ENCODE results near the gene CIZ1. TPM values are rescaled to one million over a fixed set of nuclear protein-coding genes. Genes with fewer than 3 reads are reported as not detected.

CIZ1 gene
- polyA plus RNA-seq, 1 of the 3 experiments (the other 2 are of a cell fraction), result 37.0 TPM

DNA sequence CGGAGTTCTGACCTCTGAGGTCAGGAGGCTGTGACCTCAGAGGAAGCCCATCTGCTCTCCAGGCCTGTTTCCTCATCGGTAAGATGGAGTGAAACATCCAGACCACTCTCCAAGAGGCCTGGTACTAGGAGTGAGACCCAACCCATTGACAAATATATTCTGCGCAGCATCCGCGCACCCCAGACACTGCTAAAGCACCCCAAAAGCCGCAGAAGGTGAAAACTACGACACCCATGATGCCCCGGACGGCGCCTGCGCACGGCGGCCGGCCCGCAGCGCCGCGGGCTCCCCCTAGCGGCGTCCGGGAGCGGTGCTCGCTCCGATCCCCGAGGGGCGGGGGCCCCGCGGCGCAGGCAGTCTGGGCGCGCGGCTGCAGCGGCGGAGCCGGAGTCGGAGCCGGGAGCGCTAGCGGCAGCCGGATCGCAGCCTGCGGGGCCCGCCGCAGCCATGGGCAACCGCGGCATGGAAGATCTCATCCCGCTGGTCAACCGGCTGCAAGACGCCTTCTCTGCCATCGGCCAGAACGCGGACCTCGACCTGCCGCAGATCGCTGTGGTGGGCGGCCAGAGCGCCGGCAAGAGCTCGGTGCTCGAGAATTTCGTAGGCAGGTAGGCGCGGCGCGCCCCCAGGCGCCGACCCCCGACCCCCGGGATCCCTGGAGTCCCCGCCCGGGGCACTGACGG, 11.8 kb upstream of the CIZ1 start, which contains the start of gene DNM1:
Gene DNM1, plus strand, starts transcription at position 356 of the 683 bp plus-strand sequence. Its CDS starts 92 bp downstream, at position 448.
- Histone ChIP-seq H3K9ac (peak within 1 kb of the TSS; percentile 72), H3K27ac (ENCODE audit: low read depth in 2 of 2, low read length in 1 of 2) (peak within 1 kb of the TSS; percentile 48 to 84; a peak in 3 of 4 replicates), H3K4me1 (ENCODE audit: control insufficient read depth in 1 of 2, insufficient read depth in 2 of 2, low read depth in 1 of 2, low read length in 1 of 2) (peaks cover 0 to 20% of the 10 kb centered on the region in 2 experiments; a peak in 1 of 4 replicates), H3K9me3 (no peaks in the 10 kb centered on the region), H3K36me3 (replicated peaks in 1 of 2; ENCODE audit: control insufficient read depth in 1 of 2, insufficient read depth in 2 of 2, low read length in 1 of 2) (no peaks in the 10 kb centered on the region), H3K4me2 (peak within 1 kb of the TSS; percentile 90), H3K9me2 (no peaks in the 10 kb centered on the region), H4K20me1 (ENCODE audit: insufficient read depth) (no peaks in the 10 kb centered on the region), H3K79me2 (ENCODE audit: insufficient read depth) (peaks cover 24% of the 10 kb centered on the region), H3K4me3 (ENCODE audit: low read depth in 2 of 2, low read length in 1 of 2) (peak within 1 kb of the TSS; percentile 64 to 76), H2AFZ (ENCODE audit: low read depth) (peak within 1 kb of the TSS; percentile 67), H3F3A (replicated peaks; ENCODE audit: insufficient read depth) (peaks cover 16% of the 10 kb centered on the region), H3K27me3 (ENCODE audit: insufficient read depth) (no peaks in the 10 kb centered on the region)
- ChIA-PET CTCF (interaction anchor here (0.6 to 2.7 kb wide), 13 partner anchors 8 to 202 kb away, joined by 3 to 10 read pairs (median 5); no protein-coding TSS in a partner anchor), POLR2A (interaction anchor here (1.0 kb wide), 2 partner anchors 10 to 42 kb away, joined by 3 to 4 read pairs; no protein-coding TSS in a partner anchor)
- TF ChIP-seq NFIC (IDR thresholded peaks at IDR 0.05; ENCODE audit: borderline replicate concordance), result no peak
- TF ChIP-seq CHD2 (IDR thresholded peaks at IDR 0.05; ENCODE audit: low read length, partially characterized antibody), result peak; percentile 49
- no peak for TF ChIP-seq FOSL2 (IDR thresholded peaks at IDR 0.05; ENCODE audit: borderline replicate concordance, low read depth)
- peak; percentile 41; the same call in 1 of the 2 replicates for TF ChIP-seq MXI1 (IDR thresholded peaks at IDR 0.05; ENCODE audit: low read depth, low read length)
- TF ChIP-seq, protein P1, sequence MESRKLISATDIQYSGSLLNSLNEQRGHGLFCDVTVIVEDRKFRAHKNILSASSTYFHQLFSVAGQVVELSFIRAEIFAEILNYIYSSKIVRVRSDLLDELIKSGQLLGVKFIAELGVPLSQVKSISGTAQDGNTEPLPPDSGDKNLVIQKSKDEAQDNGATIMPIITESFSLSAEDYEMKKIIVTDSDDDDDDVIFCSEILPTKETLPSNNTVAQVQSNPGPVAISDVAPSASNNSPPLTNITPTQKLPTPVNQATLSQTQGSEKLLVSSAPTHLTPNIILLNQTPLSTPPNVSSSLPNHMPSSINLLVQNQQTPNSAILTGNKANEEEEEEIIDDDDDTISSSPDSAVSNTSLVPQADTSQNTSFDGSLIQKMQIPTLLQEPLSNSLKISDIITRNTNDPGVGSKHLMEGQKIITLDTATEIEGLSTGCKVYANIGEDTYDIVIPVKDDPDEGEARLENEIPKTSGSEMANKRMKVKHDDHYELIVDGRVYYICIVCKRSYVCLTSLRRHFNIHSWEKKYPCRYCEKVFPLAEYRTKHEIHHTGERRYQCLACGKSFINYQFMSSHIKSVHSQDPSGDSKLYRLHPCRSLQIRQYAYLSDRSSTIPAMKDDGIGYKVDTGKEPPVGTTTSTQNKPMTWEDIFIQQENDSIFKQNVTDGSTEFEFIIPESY (IDR thresholded peaks at IDR 0.05; ENCODE audit: borderline replicate concordance, low read depth), result no peak
- TF ChIP-seq, protein P2, sequence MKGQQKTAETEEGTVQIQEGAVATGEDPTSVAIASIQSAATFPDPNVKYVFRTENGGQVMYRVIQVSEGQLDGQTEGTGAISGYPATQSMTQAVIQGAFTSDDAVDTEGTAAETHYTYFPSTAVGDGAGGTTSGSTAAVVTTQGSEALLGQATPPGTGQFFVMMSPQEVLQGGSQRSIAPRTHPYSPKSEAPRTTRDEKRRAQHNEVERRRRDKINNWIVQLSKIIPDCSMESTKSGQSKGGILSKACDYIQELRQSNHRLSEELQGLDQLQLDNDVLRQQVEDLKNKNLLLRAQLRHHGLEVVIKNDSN (IDR thresholded peaks at IDR 0.05; ENCODE audit: borderline replicate concordance, low read depth), result no peak
- TF ChIP-seq, protein P3, sequence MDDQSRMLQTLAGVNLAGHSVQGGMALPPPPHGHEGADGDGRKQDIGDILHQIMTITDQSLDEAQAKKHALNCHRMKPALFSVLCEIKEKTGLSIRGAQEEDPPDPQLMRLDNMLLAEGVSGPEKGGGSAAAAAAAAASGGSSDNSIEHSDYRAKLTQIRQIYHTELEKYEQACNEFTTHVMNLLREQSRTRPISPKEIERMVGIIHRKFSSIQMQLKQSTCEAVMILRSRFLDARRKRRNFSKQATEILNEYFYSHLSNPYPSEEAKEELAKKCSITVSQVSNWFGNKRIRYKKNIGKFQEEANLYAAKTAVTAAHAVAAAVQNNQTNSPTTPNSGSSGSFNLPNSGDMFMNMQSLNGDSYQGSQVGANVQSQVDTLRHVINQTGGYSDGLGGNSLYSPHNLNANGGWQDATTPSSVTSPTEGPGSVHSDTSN (IDR thresholded peaks at IDR 0.05), result no peak
- no peak for TF ChIP-seq JUND (IDR thresholded peaks at IDR 0.05)
- peak; percentile 20; the same call in 1 of the 2 replicates for TF ChIP-seq RAD21 (IDR thresholded peaks at IDR 0.05; ENCODE audit: low read length)
- peak; percentile 39; the same call in 1 of the 2 replicates for TF ChIP-seq SMC3 (IDR thresholded peaks at IDR 0.05; ENCODE audit: low read depth, low read length)
- TF ChIP-seq GATA2 (CRISPR knock-in tag; IDR thresholded peaks at IDR 0.05), result no peak
- no peak for TF ChIP-seq SIN3A (IDR thresholded peaks at IDR 0.05; ENCODE audit: borderline replicate concordance, low read depth, low read length)
- TF ChIP-seq RCOR1 (IDR thresholded peaks at IDR 0.05; ENCODE audit: low read length), result no peak
- TF ChIP-seq ELF1 (IDR thresholded peaks at IDR 0.05), result no peak
- no peak for TF ChIP-seq RFX5 (IDR thresholded peaks at IDR 0.05; ENCODE audit: low read length)
- TF ChIP-seq, protein P4, sequence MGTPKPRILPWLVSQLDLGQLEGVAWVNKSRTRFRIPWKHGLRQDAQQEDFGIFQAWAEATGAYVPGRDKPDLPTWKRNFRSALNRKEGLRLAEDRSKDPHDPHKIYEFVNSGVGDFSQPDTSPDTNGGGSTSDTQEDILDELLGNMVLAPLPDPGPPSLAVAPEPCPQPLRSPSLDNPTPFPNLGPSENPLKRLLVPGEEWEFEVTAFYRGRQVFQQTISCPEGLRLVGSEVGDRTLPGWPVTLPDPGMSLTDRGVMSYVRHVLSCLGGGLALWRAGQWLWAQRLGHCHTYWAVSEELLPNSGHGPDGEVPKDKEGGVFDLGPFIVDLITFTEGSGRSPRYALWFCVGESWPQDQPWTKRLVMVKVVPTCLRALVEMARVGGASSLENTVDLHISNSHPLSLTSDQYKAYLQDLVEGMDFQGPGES (IDR thresholded peaks at IDR 0.05; ENCODE audit: low read depth, low read length), result no peak
- TF ChIP-seq YY1 (IDR thresholded peaks at IDR 0.05; ENCODE audit: low read depth), result no peak
- TF ChIP-seq, protein P5, sequence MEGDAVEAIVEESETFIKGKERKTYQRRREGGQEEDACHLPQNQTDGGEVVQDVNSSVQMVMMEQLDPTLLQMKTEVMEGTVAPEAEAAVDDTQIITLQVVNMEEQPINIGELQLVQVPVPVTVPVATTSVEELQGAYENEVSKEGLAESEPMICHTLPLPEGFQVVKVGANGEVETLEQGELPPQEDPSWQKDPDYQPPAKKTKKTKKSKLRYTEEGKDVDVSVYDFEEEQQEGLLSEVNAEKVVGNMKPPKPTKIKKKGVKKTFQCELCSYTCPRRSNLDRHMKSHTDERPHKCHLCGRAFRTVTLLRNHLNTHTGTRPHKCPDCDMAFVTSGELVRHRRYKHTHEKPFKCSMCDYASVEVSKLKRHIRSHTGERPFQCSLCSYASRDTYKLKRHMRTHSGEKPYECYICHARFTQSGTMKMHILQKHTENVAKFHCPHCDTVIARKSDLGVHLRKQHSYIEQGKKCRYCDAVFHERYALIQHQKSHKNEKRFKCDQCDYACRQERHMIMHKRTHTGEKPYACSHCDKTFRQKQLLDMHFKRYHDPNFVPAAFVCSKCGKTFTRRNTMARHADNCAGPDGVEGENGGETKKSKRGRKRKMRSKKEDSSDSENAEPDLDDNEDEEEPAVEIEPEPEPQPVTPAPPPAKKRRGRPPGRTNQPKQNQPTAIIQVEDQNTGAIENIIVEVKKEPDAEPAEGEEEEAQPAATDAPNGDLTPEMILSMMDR (IDR thresholded peaks at IDR 0.05), result peak; percentile 63
- TF ChIP-seq TAF1 (IDR thresholded peaks at IDR 0.05; ENCODE audit: borderline replicate concordance, low read depth, low read length), result 0 out of 2 replicates have a peak, but pooled peaks have one; percentile 42
- peak; percentile 86 for TF ChIP-seq NRF1 (IDR thresholded peaks at IDR 0.05; ENCODE audit: low read depth, low read length)
- 0 out of 2 replicates have a peak, but pooled peaks have one; percentile 18 for TF ChIP-seq POLR2AphosphoS5 (IDR thresholded peaks at IDR 0.05; ENCODE audit: low read depth, low read length)
- WGBS (ENCODE audit: low lambda C conversion rate), result 2% methylated on average over 31 of the region's 72 CpGs
- peak; percentile 99 for DNase-seq

Data from SK-N-SH (cell line).